Fibroblast of villous mesenchyme (primary cell): Measurements from ENCODE around the gene F12. TPM values are rescaled to one million over a fixed set of nuclear protein-coding genes. Genes with fewer than 3 reads are reported as not detected.

Source experiments
- DNase-seq: peaks from one replicate; pipeline ENCODE4 v3.0.0-alpha.2; 2010; ENCODE audit warnings: low read depth
- H3K4me3 ChIP-seq: 2 replicates; pipeline ENCODE4 v1.5.1; 2011; ENCODE audit warnings: low read depth, mild to moderate bottlenecking, low read length
- CTCF ChIP-seq: IDR thresholded peaks from 2 replicates; pipeline ENCODE4 v1.5.1; 2012; ENCODE audit warnings: low read depth, mild to moderate bottlenecking, low read length; ENCODE audit not compliant: insufficient read depth
- total RNA-seq: library from RNA; depleted of rRNA; stranded (reverse); fragments of >200 nt; gene quantifications from 2 replicates; pipeline ENCODE4 v1.2.3, GENCODE V29; 2012

The F12 gene
- total RNA-seq, 1 donor = 0.43 TPM

GRCh38 chr5:177442066-177442826, 32.9 kb upstream of the F12 start:
- no peak overlapping the region for H3K4me3 ChIP-seq
- TF ChIP-seq CTCF = no peak
- DNase-seq = no peak

- no peak overlapping the region for H3K4me3 ChIP-seq
- no peak for TF ChIP-seq CTCF
- DNase-seq = no peak
Observed at GRCh38 chr5:177440990-177441780, 31.8 kb upstream of the F12 start.

- no peak overlapping the region for H3K4me3 ChIP-seq
- DNase-seq = no peak
- no peak for TF ChIP-seq CTCF
Observed at GRCh38 chr5:177440211-177440989, 31.0 kb upstream of the F12 start.

- H3K4me3 ChIP-seq = no peak overlapping the region
- no peak for TF ChIP-seq CTCF
- DNase-seq = no peak
Observed at GRCh38 chr5:177439518-177440053, 30.2 kb upstream of the F12 start.

- H3K4me3 ChIP-seq = no peak overlapping the region
- TF ChIP-seq CTCF = no peak
- no peak for DNase-seq
Observed at GRCh38 chr5:177438468-177438867, 29.1 kb upstream of the F12 start.

- no peak for TF ChIP-seq CTCF
- no peak for DNase-seq
- H3K4me3 ChIP-seq = no peak overlapping the region
Observed at GRCh38 chr5:177437623-177438022, 28.3 kb upstream of the F12 start.
